PC-9 (cell line): ENCODE results near the gene CD274. TPM values are rescaled to one million over a fixed set of nuclear protein-coding genes. Genes with fewer than 3 reads are reported as not detected.
"Not testable (repeated sequence)": the region's sequence is repeated elsewhere in the genome, so short reads cannot be mapped to it uniquely, and the experiment has no call there.

Experiments used
- BruUV-seq: library from RNA; stranded (reverse); fragments of 400-500 nt; replicated peaks from 2 replicates; lab custom pipeline; 2021; lab: Mats Ljungman, UMichigan
- CTCF ChIA-PET: fragments of 300-600 bp; sonication (Branson Sonifier 250); formaldehyde crosslinking; loops from one replicate; lab custom pipeline; 2022; ENCODE audit warnings: antibody characterized with exemption; lab: Charles Lee
- POLR2A ChIA-PET: fragments of 300-600 bp; sonication (Branson Sonifier 250); formaldehyde crosslinking; loops from one replicate; lab custom pipeline; 2022; ENCODE audit warnings: antibody characterized with exemption; ENCODE audit not compliant: unreplicated experiment; lab: Charles Lee
- DNase-seq, 2 experiments: peaks; one replicate each; pipeline versions ENCODE4 v3.0.0 to v3.0.0-alpha.2; 2015 to 2022; ENCODE audit warnings: mixed read lengths in 1 of 2
- H2AFZ ChIP-seq: fragments of 200-600 bp; sonication (generic); 2 replicates; pipeline ENCODE4 v1.8.1; 2017; ENCODE audit warnings: antibody characterized with exemption
- H3F3A ChIP-seq: fragments of 200-600 bp; sonication (generic); 2 replicates; pipeline ENCODE4 v1.8.1; 2017; ENCODE audit warnings: antibody characterized with exemption, mild to moderate bottlenecking, low read depth; ENCODE audit not compliant: insufficient read depth
- H3K27ac ChIP-seq: fragments of 200-600 bp; sonication (generic); 2 replicates; pipeline ENCODE4 v1.6.1; 2016; ENCODE audit warnings: mixed run types
- H3K27me3 ChIP-seq: fragments of 200-600 bp; sonication (generic); 2 replicates; pipeline ENCODE4 v1.6.1; 2016; ENCODE audit warnings: low read depth, mixed run types; ENCODE audit not compliant: insufficient read depth
- H3K36me3 ChIP-seq: fragments of 200-600 bp; sonication (generic); 2 replicates; pipeline ENCODE4 v1.6.1; 2016; ENCODE audit warnings: low read depth, mixed run types
- H3K4me1 ChIP-seq: fragments of 200-600 bp; sonication (generic); replicated peaks from 2 replicates; pipeline ENCODE4 v1.6.1; 2016; ENCODE audit warnings: mixed run types; ENCODE audit not compliant: insufficient read depth
- H3K4me2 ChIP-seq: fragments of 200-600 bp; sonication (generic); 2 replicates; pipeline ENCODE4 v1.6.1; 2017; ENCODE audit warnings: mixed run types
- H3K4me3 ChIP-seq: fragments of 200-600 bp; sonication (generic); 2 replicates; pipeline ENCODE4 v1.6.1; 2016; ENCODE audit warnings: mixed run types
- H3K79me2 ChIP-seq: fragments of 200-600 bp; sonication (generic); 2 replicates; pipeline ENCODE4 v1.6.1; 2017; ENCODE audit warnings: low read depth, mixed run types
- H3K9me2 ChIP-seq: fragments of 200-600 bp; sonication (generic); 2 replicates; pipeline ENCODE4 v1.8.1; 2017; ENCODE audit warnings: mild to moderate bottlenecking; ENCODE audit not compliant: insufficient read depth
- H3K9me3 ChIP-seq: fragments of 200-600 bp; sonication (generic); 2 replicates; pipeline ENCODE4 v1.8.1; 2016; ENCODE audit warnings: low read depth; ENCODE audit not compliant: insufficient read depth
- H4K20me1 ChIP-seq: fragments of 200-600 bp; sonication (generic); 2 replicates; pipeline ENCODE4 v1.8.1; 2017; ENCODE audit not compliant: insufficient read depth
- CTCF ChIP-seq: fragments of 200-600 bp; sonication (generic); conservative IDR thresholded peaks from 2 replicates; pipeline ENCODE4 v1.6.1; 2017; ENCODE audit warnings: mixed run types, antibody characterized with exemption, mild to moderate bottlenecking, moderate library complexity
- EZH2 ChIP-seq: fragments of 200-600 bp; sonication (generic); IDR thresholded peaks from 2 replicates; pipeline ENCODE4 v1.8.0; 2017; ENCODE audit warnings: antibody characterized with exemption, low read depth
- intact Hi-C: fragments of 100-400 bp; cut with micrococcal nuclease; formaldehyde crosslinking; loops from one replicate; pipeline ENCODE4 v1.10.0; 2022; ENCODE audit not compliant: unreplicated experiment
- total RNA-seq: library from RNA; stranded (reverse); gene quantifications from 2 replicates; pipeline ENCODE4 v1.2.3, GENCODE V29; 2021

CD274 gene
- total RNA-seq, 1 experiment from 2014 or later: 4.4 TPM

- no TSS peak for BruUV-seq
- H3K4me3 ChIP-seq: no peak overlapping the region
- CTCF ChIA-PET: interaction anchor here (0.6 kb wide), 1 partner anchor 168 kb away, joined by 3 read pairs; no protein-coding TSS in a partner anchor
These were observed 20.3 kb upstream of the CD274 start for GRCh38 chr9:5429873-5430564.

GRCh38 chr9:5430912-5431311 lies 19.4 kb upstream of the CD274 start:
- no TSS peak for BruUV-seq
- Histone ChIP-seq H3K9me3 (no peaks in the 10 kb centered on the region), H2AFZ (no peak overlapping the region), H3K36me3 (no peaks in the 10 kb centered on the region), H3K9me2 (no peaks in the 10 kb centered on the region), H3K27me3 (no peaks in the 10 kb centered on the region), H3K4me3 (no peak overlapping the region), H3K4me2 (no peak overlapping the region), H3K4me1 (peaks cover 6% of the 10 kb centered on the region), H3K27ac (no peak overlapping the region), H3K79me2 (no peaks in the 10 kb centered on the region), H4K20me1 (no peaks in the 10 kb centered on the region), H3F3A (peaks cover 6% of the 10 kb centered on the region; the same call in 1 of the 2 replicates)
- intact Hi-C loops: loop anchor here (10.0 kb wide), 1 partner anchor 446 kb away; the partner anchor contains the start of gene JAK2
- TF ChIP-seq CTCF (no peak), EZH2 (no peak)
- CTCF ChIA-PET: no interaction called here
- no peak for DNase-seq
- POLR2A ChIA-PET: no interaction called here

More at GRCh38 chr9:5429873-5430564, 20.3 kb upstream of the CD274 start:
- intact Hi-C loops: loop anchor here (10.0 kb wide), 1 partner anchor 445 kb away; the partner anchor contains the start of gene JAK2
- H2AFZ ChIP-seq: no peak overlapping the region
- no peak for DNase-seq
- POLR2A ChIA-PET: no interaction called here
- no peaks in the 10 kb centered on the region for H4K20me1 ChIP-seq
- H3K9me2 ChIP-seq: no peaks in the 10 kb centered on the region
- H3K36me3 ChIP-seq: no peaks in the 10 kb centered on the region
- no peaks in the 10 kb centered on the region for H3K27me3 ChIP-seq
- H3K27ac ChIP-seq: no peak overlapping the region
- H3K79me2 ChIP-seq: no peaks in the 10 kb centered on the region
- H3F3A ChIP-seq: no peaks in the 10 kb centered on the region
- no peaks in the 10 kb centered on the region for H3K4me1 ChIP-seq
- H3K4me2 ChIP-seq: no peak overlapping the region
- no peak for TF ChIP-seq EZH2
- no peak for TF ChIP-seq CTCF
- H3K9me3 ChIP-seq: no peaks in the 10 kb centered on the region

GRCh38 chr9:5432890-5433289 lies 17.5 kb upstream of the CD274 start:
- CTCF ChIA-PET, H4K20me1 ChIP-seq, H3K9me3 ChIP-seq, BruUV-seq, H2AFZ ChIP-seq, H3K27me3 ChIP-seq, H3K79me2 ChIP-seq, H3K36me3 ChIP-seq, DNase-seq, H3K27ac ChIP-seq, H3K4me3 ChIP-seq, H3K4me2 ChIP-seq, POLR2A ChIA-PET, H3K9me2 ChIP-seq: not testable (repeated sequence)
- intact Hi-C loops: loop anchor here (10.0 kb wide), 1 partner anchor 448 kb away; the partner anchor contains the start of gene JAK2
- H3K4me1 ChIP-seq: peaks cover 18% of the 10 kb centered on the region
- peaks cover 21% of the 10 kb centered on the region; the same call in 1 of the 2 replicates for H3F3A ChIP-seq

- H3K9me3 ChIP-seq, H3K79me2 ChIP-seq, H3K27me3 ChIP-seq, BruUV-seq, H3K27ac ChIP-seq, POLR2A ChIA-PET, H3K4me2 ChIP-seq, H3K36me3 ChIP-seq, DNase-seq, H4K20me1 ChIP-seq, H3K9me2 ChIP-seq, H3K4me3 ChIP-seq, CTCF ChIA-PET, H2AFZ ChIP-seq: not testable (repeated sequence)
- Histone ChIP-seq H3K4me1 (peaks cover 21% of the 10 kb centered on the region), H3F3A (peaks cover 21% of the 10 kb centered on the region; the same call in 1 of the 2 replicates)
- intact Hi-C loops: loop anchor here (10.0 kb wide), 1 partner anchor 449 kb away; the partner anchor contains the start of gene JAK2
These were observed 17.0 kb upstream of the CD274 start for GRCh38 chr9:5433328-5433727.

GRCh38 chr9:5433841-5434810 lies 16.2 kb upstream of the CD274 start:
- intact Hi-C loops: loop anchor here (10.0 kb wide), 1 partner anchor 449 kb away; the partner anchor contains the start of gene JAK2
- CTCF ChIA-PET, H3K36me3 ChIP-seq, H3K9me2 ChIP-seq, DNase-seq, H3K9me3 ChIP-seq, H3K27ac ChIP-seq, H3K4me3 ChIP-seq, H3K27me3 ChIP-seq, H2AFZ ChIP-seq, BruUV-seq, H3K4me2 ChIP-seq, POLR2A ChIA-PET, H4K20me1 ChIP-seq, H3K79me2 ChIP-seq: not testable (repeated sequence)
- H3K4me1 ChIP-seq: peaks cover 24% of the 10 kb centered on the region
- H3F3A ChIP-seq: peaks cover 21% of the 10 kb centered on the region; the same call in 1 of the 2 replicates
